ENCODE data around the gene FES. TPM values are rescaled to one million over a fixed set of nuclear protein-coding genes. Genes with fewer than 3 reads are reported as not detected.

FES gene
- total and polyA plus RNA-seq, 11 donors = 10.7 to 37.5 (median 15.9) TPM

GRCh38 chr15:90857883-90858443 is 26.3 kb upstream of the FES start:
- no peak overlapping the region for H3K27ac ChIP-seq
- H3K36me3 ChIP-seq = no peaks in the 10 kb centered on the region
- H3K27me3 ChIP-seq = no peaks in the 10 kb centered on the region
- no peaks in the 10 kb centered on the region for H3K9me3 ChIP-seq
- ATAC-seq (no peak), DNase-seq (no peak)
- H3K4me1 ChIP-seq = peaks cover 0 to 28% (median 5%) of the 10 kb centered on the region in 12 donors
- 93 to 96% (median 95%) methylated on average over 8 of the region's 8 CpGs for WGBS, 4 donors
- TF ChIP-seq POLR2A (IDR thresholded peaks at IDR 0.05) (no peak), CTCF (IDR thresholded peaks at IDR 0.05) (no peak)
- intact Hi-C loops (cut with DNase I) = no loop called here
- H3K4me3 ChIP-seq = no peak overlapping the region

GRCh38 chr15:90859234-90860131 is 24.8 kb upstream of the FES start:
- intact Hi-C loops (cut with DNase I) = loop anchor here in 2 of 10 donors (5.0 to 10.0 kb wide), 3 partner anchors 37 to 135 kb away; no protein-coding TSS in a partner anchor
- TF ChIP-seq POLR2A (IDR thresholded peaks at IDR 0.05) (no peak), CTCF (IDR thresholded peaks at IDR 0.05) (no peak)
- H3K4me1 ChIP-seq = peaks cover 0 to 38% (median 6%) of the 10 kb centered on the region in 12 donors
- peak overlapping the region in 2 of 12 donors; percentile 13 to 27 for H3K27ac ChIP-seq
- H3K27me3 ChIP-seq = no peaks in the 10 kb centered on the region
- no peaks in the 10 kb centered on the region for H3K9me3 ChIP-seq
- H3K36me3 ChIP-seq = no peaks in the 10 kb centered on the region
- DNase-seq (no peak), ATAC-seq (peak in 3 of 4 donors; percentile 12 to 44 (median 18))
- WGBS, 4 donors = 56 to 65% (median 61%) methylated on average over 8 to 10 of the region's 10 CpGs
- no peak overlapping the region for H3K4me3 ChIP-seq

- 78 to 91% (median 86%) methylated on average over 7 of the region's 7 CpGs for WGBS, 4 donors
- H3K27me3 ChIP-seq = no peaks in the 10 kb centered on the region
- no peak for TF ChIP-seq POLR2A (IDR thresholded peaks at IDR 0.05)
- TF ChIP-seq CTCF (IDR thresholded peaks at IDR 0.05) = no peak
- no peak overlapping the region for H3K4me3 ChIP-seq
- no peak for DNase-seq
- intact Hi-C loops (cut with DNase I) = loop anchor here in 2 of 10 donors (5.0 to 10.0 kb wide), 3 partner anchors 38 to 136 kb away; no protein-coding TSS in a partner anchor
- no peaks in the 10 kb centered on the region for H3K9me3 ChIP-seq
- peaks cover 0 to 39% (median 6%) of the 10 kb centered on the region in 12 donors for H3K4me1 ChIP-seq
- H3K36me3 ChIP-seq = no peaks in the 10 kb centered on the region
- peak in 2 of 4 donors; percentile 39 to 48 for ATAC-seq
- H3K27ac ChIP-seq = no peak overlapping the region
Observed at GRCh38 chr15:90860450-90860849, 23.9 kb upstream of the FES start.
